ENCODE results near the gene GALNTL6. TPM values are rescaled to one million over a fixed set of nuclear protein-coding genes. Genes with fewer than 3 reads are reported as not detected.
"Not testable (repeated sequence)": the region's sequence is repeated elsewhere in the genome, so short reads cannot be mapped to it uniquely, and the experiment has no call there.

The GALNTL6 gene
- total and polyA plus RNA-seq, 2 donors (not counting 3 experiments of a cell fraction or from before 2014, with no cell fraction given) = not detected

GRCh38 chr4:173041482-173041881, 1228.3 kb downstream of the GALNTL6 start:
- H3K4me3 ChIP-seq (replicated peaks in 1 of 3; ENCODE audit: insufficient read depth in 1 of 3, low read depth in 1 of 3, low read length in 3 of 3) = no peak overlapping the region
- peaks cover 0 to 2% of the 10 kb centered on the region in 2 experiments for H3K27me3 ChIP-seq (ENCODE audit: control insufficient read depth in 2 of 2, insufficient read depth in 2 of 2, low read length in 2 of 2)
- H3K4me1 ChIP-seq (ENCODE audit: control insufficient read depth, extremely low read depth, insufficient read depth, low read length) = no peaks in the 10 kb centered on the region
- TF ChIP-seq CTCF (IDR thresholded peaks at IDR 0.05; ENCODE audit: extremely low read depth in 1 of 2, insufficient read depth in 1 of 2, low read depth in 1 of 2, low read length in 2 of 2) = no peak
- TF ChIP-seq GATA2 (IDR thresholded peaks at IDR 0.05; ENCODE audit: insufficient read depth, insufficient read length, low read depth, low read length) = no peak
- TF ChIP-seq FOS (IDR thresholded peaks at IDR 0.05; ENCODE audit: borderline replicate concordance, insufficient read depth, low read length) = no peak
- TF ChIP-seq POLR2AphosphoS5 (IDR thresholded peaks at IDR 0.05; ENCODE audit: insufficient read depth, low read depth, low read length) = no peak
- no peak for TF ChIP-seq POLR2A (IDR thresholded peaks at IDR 0.05; ENCODE audit: low read depth, low read length)
- TF ChIP-seq JUN (IDR thresholded peaks at IDR 0.05; ENCODE audit: borderline replicate concordance, insufficient read depth, insufficient read length, low read depth) = no peak
- TF ChIP-seq EZH2 (IDR thresholded peaks at IDR 0.05; ENCODE audit: borderline replicate concordance, low read depth, low read length, severe bottlenecking) = no peak
- no peak for TF ChIP-seq MAX (IDR thresholded peaks at IDR 0.05; ENCODE audit: insufficient read depth, insufficient read length)
- TF ChIP-seq MYC (IDR thresholded peaks at IDR 0.05; ENCODE audit: low read depth, low read length) = no peak
- H3K9ac ChIP-seq (replicated peaks; ENCODE audit: extremely low read depth, insufficient read depth, low read length) = no peak overlapping the region
- POLR2A ChIA-PET = no interaction called here
- no peak overlapping the region for H3K27ac ChIP-seq (ENCODE audit: insufficient read depth, low read depth, low read length)
- DNase-seq (ENCODE audit: low read depth, low spot score) (no peak), FAIRE-seq (no peak)
- no peaks in the 10 kb centered on the region for H3K9me3 ChIP-seq (replicated peaks; ENCODE audit: control insufficient read depth, insufficient read depth, low read length)
- intact Hi-C loops (cut with micrococcal nuclease) = no loop called here
- H3K9me1 ChIP-seq (replicated peaks; ENCODE audit: control insufficient read depth, extremely low read depth, insufficient read depth, low read length) = no peaks in the 10 kb centered on the region
- H4K20me1 ChIP-seq (replicated peaks; ENCODE audit: control insufficient read depth, extremely low read depth, insufficient read depth, low read length) = no peaks in the 10 kb centered on the region
- no peak overlapping the region for H3K4me2 ChIP-seq (ENCODE audit: insufficient read depth, low read length)
- no TSS peak for BruUV-seq (replicated peaks)
- CTCF ChIA-PET = no interaction called here
- dilution Hi-C loops (cut with MboI; ENCODE audit: extremely low pct_ligation_motif_present, low sequenced_read_pairs) = no loop called here
- H2AFZ ChIP-seq (ENCODE audit: low read depth, low read length) = no peak overlapping the region
- H3K36me3 ChIP-seq (ENCODE audit: control insufficient read depth in 2 of 2, extremely low read depth in 1 of 2, insufficient read depth in 2 of 2, low read length in 2 of 2) = no peaks in the 10 kb centered on the region
- H3K79me2 ChIP-seq (ENCODE audit: control insufficient read depth, insufficient read depth, low read length) = no peaks in the 10 kb centered on the region

GRCh38 chr4:173042139-173042538, 1228.9 kb downstream of the GALNTL6 start:
- FAIRE-seq; POLR2A ChIA-PET; H3K9me3 ChIP-seq (replicated peaks; ENCODE audit: control insufficient read depth, insufficient read depth, low read length); intact Hi-C loops (cut with micrococcal nuclease); H3K27me3 ChIP-seq (ENCODE audit: control insufficient read depth in 2 of 2, insufficient read depth in 2 of 2, low read length in 2 of 2); H3K27ac ChIP-seq (ENCODE audit: insufficient read depth, low read depth, low read length); H3K79me2 ChIP-seq (ENCODE audit: control insufficient read depth, insufficient read depth, low read length); H3K4me3 ChIP-seq (replicated peaks in 1 of 3; ENCODE audit: insufficient read depth in 1 of 3, low read depth in 1 of 3, low read length in 3 of 3); dilution Hi-C loops (cut with MboI; ENCODE audit: extremely low pct_ligation_motif_present, low sequenced_read_pairs); H3K36me3 ChIP-seq (ENCODE audit: control insufficient read depth in 2 of 2, extremely low read depth in 1 of 2, insufficient read depth in 2 of 2, low read length in 2 of 2); H2AFZ ChIP-seq (ENCODE audit: low read depth, low read length); BruUV-seq (replicated peaks); H3K4me2 ChIP-seq (ENCODE audit: insufficient read depth, low read length); H4K20me1 ChIP-seq (replicated peaks; ENCODE audit: control insufficient read depth, extremely low read depth, insufficient read depth, low read length); CTCF ChIA-PET; H3K9ac ChIP-seq (replicated peaks; ENCODE audit: extremely low read depth, insufficient read depth, low read length); H3K9me1 ChIP-seq (replicated peaks; ENCODE audit: control insufficient read depth, extremely low read depth, insufficient read depth, low read length); DNase-seq (ENCODE audit: low read depth, low spot score); H3K4me1 ChIP-seq (ENCODE audit: control insufficient read depth, extremely low read depth, insufficient read depth, low read length): not testable (repeated sequence)

Measured in endothelial cell of umbilical vein (primary cell).